Measurements from ENCODE around the gene CNOT11. TPM values are rescaled to one million over a fixed set of nuclear protein-coding genes. Genes with fewer than 3 reads are reported as not detected.

Gene CNOT11
- total RNA-seq, 1 donor from 2014 or later, result 73.6 TPM

DNA sequence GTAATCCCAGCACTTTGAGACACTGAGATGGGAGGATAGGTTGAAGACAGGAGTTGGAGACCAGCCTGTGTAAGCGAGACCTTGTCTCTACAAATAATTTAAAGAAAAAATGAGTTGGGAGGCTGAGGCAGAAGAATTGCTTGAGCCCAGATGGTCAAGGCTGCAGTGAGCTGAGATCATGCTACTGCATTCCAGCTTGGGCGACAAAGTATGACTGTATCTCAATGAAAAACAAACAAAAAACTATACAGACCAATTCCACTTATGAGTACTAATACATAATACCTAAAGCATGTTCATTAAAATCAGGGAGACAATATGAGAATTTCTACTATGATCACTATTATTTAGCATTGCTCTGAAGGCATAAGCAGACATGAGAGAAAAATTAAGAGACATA lies 43.2 kb downstream of the CNOT11 start:
- Mint-ChIP-seq H3K4me3 (ENCODE audit: low read depth) (no peak overlapping the region), H3K27ac (peak overlapping the region; percentile 6), H3K9me3 (ENCODE audit: low read depth) (no peaks in the 10 kb centered on the region)

DNA sequence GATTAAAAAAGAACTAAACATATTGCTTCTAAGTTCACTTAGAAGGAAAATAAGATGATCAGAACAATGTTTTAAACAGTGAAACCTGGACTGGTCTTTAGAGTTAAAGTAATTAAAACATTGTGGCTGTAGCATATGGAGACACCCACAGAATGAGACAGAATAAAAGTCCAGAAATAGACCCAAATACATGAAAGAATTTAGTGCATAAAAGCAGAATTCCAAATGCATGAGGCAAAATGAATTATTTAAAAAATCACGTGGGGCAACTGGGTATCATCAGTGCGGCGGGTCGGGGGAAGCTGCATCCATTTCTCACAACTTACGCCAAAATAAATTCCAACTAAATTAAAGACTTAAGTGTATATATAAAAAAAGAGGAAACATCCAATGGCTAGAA lies 43.7 kb downstream of the CNOT11 start:
- Mint-ChIP-seq H3K4me1 (ENCODE audit: low read depth) (peaks cover 17% of the 10 kb centered on the region), H3K27me3 (no peaks in the 10 kb centered on the region), H3K36me3 (ENCODE audit: insufficient read depth) (peaks cover 6% of the 10 kb centered on the region), H3K4me3 (ENCODE audit: low read depth) (no peak overlapping the region), H3K9me3 (ENCODE audit: low read depth) (no peaks in the 10 kb centered on the region), H3K27ac (no peak overlapping the region)
- TF ChIP-seq, protein P1, sequence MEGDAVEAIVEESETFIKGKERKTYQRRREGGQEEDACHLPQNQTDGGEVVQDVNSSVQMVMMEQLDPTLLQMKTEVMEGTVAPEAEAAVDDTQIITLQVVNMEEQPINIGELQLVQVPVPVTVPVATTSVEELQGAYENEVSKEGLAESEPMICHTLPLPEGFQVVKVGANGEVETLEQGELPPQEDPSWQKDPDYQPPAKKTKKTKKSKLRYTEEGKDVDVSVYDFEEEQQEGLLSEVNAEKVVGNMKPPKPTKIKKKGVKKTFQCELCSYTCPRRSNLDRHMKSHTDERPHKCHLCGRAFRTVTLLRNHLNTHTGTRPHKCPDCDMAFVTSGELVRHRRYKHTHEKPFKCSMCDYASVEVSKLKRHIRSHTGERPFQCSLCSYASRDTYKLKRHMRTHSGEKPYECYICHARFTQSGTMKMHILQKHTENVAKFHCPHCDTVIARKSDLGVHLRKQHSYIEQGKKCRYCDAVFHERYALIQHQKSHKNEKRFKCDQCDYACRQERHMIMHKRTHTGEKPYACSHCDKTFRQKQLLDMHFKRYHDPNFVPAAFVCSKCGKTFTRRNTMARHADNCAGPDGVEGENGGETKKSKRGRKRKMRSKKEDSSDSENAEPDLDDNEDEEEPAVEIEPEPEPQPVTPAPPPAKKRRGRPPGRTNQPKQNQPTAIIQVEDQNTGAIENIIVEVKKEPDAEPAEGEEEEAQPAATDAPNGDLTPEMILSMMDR (IDR thresholded peaks at IDR 0.05; ENCODE audit: unreplicated experiment), result no peak
- DNase-seq (ENCODE audit: low spot score, unreplicated experiment), result no peak

More for the DNA sequence above, 43.2 kb downstream of the CNOT11 start:
- TF ChIP-seq, protein P1 (IDR thresholded peaks at IDR 0.05; ENCODE audit: unreplicated experiment), result no peak
- Mint-ChIP-seq H3K4me1 (ENCODE audit: low read depth) (peaks cover 15% of the 10 kb centered on the region), H3K27me3 (no peaks in the 10 kb centered on the region), H3K36me3 (ENCODE audit: insufficient read depth) (peaks cover 6% of the 10 kb centered on the region)
- DNase-seq (ENCODE audit: low spot score, unreplicated experiment), result no peak

DNA sequence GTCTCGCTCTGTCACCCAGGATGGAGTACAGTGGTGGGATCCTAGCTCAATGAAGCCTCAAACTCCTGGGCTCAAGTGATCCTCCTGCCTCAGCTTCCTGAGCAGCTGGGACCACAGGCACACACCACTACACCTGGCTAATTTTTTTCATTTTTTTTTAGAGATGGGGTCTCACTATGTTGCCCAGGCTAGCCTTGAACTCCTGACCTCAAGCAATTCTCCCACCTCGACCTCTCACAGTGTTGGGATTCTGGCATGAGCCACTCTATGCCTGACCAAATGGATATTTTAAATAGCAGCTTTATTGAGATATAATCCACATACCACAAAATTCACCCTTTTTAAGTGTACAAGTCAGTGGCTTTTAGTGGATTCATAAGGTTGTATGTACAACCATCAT lies 44.7 kb downstream of the CNOT11 start:
- H3K36me3 Mint-ChIP-seq (ENCODE audit: insufficient read depth), result peaks cover 6% of the 10 kb centered on the region
- H3K27ac Mint-ChIP-seq, result no peak overlapping the region
- H3K4me3 Mint-ChIP-seq (ENCODE audit: low read depth), result no peak overlapping the region
- no peaks in the 10 kb centered on the region for H3K27me3 Mint-ChIP-seq
- H3K4me1 Mint-ChIP-seq (ENCODE audit: low read depth), result peaks cover 17% of the 10 kb centered on the region
- TF ChIP-seq, protein P1 (IDR thresholded peaks at IDR 0.05; ENCODE audit: unreplicated experiment), result no peak
- H3K9me3 Mint-ChIP-seq (ENCODE audit: low read depth), result no peaks in the 10 kb centered on the region
- DNase-seq (ENCODE audit: low spot score, unreplicated experiment), result no peak

DNA sequence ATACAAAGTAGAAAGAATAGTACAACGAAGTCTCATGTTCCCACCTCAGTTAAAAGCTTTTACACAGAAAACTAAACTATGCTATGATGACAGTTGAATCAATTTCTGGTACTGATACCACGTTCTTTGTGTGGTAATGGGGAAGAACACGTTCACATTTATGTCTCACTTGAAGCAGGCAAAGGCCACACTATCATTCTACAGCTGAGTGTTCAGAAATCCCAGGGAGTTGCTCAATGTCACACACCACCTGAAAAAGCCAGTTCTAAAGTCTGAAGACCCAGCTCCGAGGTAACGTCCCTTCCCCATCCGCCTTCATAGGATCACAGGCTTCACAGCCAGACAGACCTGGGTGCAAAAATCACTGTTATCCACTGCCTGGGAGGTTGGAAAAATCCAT lies 46.9 kb downstream of the CNOT11 start:
- H3K27ac Mint-ChIP-seq, result peak overlapping the region; percentile 44
- no peaks in the 10 kb centered on the region for H3K27me3 Mint-ChIP-seq
- no peak for DNase-seq (ENCODE audit: low spot score, unreplicated experiment)
- H3K9me3 Mint-ChIP-seq (ENCODE audit: low read depth), result no peaks in the 10 kb centered on the region
- peaks cover 11% of the 10 kb centered on the region for H3K36me3 Mint-ChIP-seq (ENCODE audit: insufficient read depth)
- H3K4me3 Mint-ChIP-seq (ENCODE audit: low read depth), result no peak overlapping the region
- H3K4me1 Mint-ChIP-seq (ENCODE audit: low read depth), result peaks cover 17% of the 10 kb centered on the region
- TF ChIP-seq, protein P1 (IDR thresholded peaks at IDR 0.05; ENCODE audit: unreplicated experiment), result no peak

DNA sequence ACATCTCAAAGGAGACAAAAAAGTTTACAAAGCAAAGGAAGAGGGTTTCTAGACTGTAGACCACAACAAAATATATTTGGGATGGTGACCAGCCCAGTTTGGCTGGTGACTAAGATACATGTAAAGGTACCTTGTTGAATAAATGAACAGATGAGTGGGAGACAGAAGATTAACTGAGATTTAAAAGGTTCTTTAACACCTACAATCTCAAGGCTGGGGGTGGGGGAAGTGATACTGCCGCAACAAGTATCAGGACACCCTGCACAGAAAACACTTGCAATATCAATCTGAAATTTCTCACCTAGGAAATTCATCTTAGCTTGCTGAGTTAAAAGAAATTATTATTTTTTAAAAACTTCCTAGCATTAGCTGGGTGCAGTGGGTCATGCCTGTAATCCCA lies 47.5 kb downstream of the CNOT11 start:
- no peaks in the 10 kb centered on the region for H3K9me3 Mint-ChIP-seq (ENCODE audit: low read depth)
- TF ChIP-seq, protein P1 (IDR thresholded peaks at IDR 0.05; ENCODE audit: unreplicated experiment), result no peak
- H3K36me3 Mint-ChIP-seq (ENCODE audit: insufficient read depth), result peaks cover 11% of the 10 kb centered on the region
- no peak overlapping the region for H3K4me3 Mint-ChIP-seq (ENCODE audit: low read depth)
- H3K27ac Mint-ChIP-seq, result peak overlapping the region; percentile 44
- no peaks in the 10 kb centered on the region for H3K27me3 Mint-ChIP-seq
- H3K4me1 Mint-ChIP-seq (ENCODE audit: low read depth), result peaks cover 18% of the 10 kb centered on the region
- DNase-seq (ENCODE audit: low spot score, unreplicated experiment), result no peak

Measured in progenitor cell of endocrine pancreas (in vitro differentiated cells).